Stromal cell of bone marrow (primary cell): Measurements from ENCODE around the gene GTPBP10.
A peak's percentile ranks its signal among the peaks of the same experiment; 100 is the strongest.

Experiments used
- DNase-seq: peaks from one replicate; pipeline ENCODE4 v3.0.0-alpha.2; 2012; ENCODE audit warnings: low read depth

Gene GTPBP10

GRCh38 chr7:90383422-90383821 is 36.9 kb downstream of the GTPBP10 start:
- no peak for DNase-seq

DNA sequence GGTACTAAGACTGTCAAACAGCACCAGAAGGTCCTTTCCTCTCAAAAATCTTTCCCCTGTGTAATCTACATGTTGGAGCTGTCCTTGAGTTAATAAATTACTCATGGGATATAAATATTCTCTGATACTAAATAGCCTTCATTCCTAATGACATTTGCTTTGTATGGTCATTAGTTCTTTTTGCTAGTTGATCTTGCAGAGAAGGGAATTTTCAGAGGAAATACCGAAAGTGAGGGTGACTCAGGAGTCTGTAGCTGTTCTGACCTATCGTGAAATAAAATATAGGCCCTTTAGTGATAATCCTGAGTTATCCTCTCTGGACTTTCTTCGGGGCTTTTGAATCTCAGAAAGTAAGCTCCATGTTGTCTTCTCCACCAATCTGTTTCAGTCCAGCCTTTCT is 37.3 kb downstream of the GTPBP10 start:
- no peak for DNase-seq

GRCh38 chr7:90384433-90384832 is 37.9 kb downstream of the GTPBP10 start:
- peak; percentile 25 for DNase-seq

- DNase-seq, result no peak
These were observed 41.1 kb downstream of the GTPBP10 start for GRCh38 chr7:90387470-90388240.

DNA sequence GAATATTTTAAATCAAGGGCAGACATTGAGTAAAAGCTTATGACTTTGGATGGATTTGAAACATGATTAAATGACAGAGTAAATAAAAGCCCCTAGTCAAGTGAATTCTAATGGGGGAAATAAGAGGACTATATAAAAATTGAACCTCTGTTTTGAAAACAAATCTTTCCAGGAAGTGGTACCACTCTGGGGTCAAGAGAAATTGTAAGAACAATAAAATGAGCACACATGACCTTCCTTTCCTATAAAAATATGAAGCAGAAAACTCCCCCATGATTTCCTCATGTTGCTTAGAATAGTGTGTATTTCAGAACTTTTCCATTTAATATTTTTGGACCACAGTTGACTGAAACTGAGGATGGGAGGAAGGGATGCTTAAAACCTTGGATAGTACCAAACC is 44.4 kb downstream of the GTPBP10 start:
- no peak for DNase-seq

DNA sequence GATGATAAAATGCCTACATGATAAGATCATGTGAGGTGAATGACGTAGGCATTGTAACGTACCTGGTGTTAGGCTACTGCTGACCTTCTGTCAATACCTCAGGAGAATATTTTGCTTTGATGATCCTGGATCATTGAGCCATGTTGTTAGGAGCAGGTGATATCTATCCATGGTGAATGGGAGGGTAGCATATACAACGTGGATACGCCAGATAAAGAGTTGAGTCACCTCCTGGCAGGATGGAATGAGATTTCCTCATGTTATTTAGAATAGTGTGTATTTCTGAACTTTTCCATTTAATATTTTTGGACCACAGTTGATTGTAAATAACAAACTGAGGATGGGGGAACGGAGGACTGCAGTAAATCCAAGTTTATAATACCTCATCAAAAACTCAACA is 45.0 kb downstream of the GTPBP10 start:
- no peak for DNase-seq

GRCh38 chr7:90396420-90396819 is 49.9 kb downstream of the GTPBP10 start:
- no peak for DNase-seq

DNA sequence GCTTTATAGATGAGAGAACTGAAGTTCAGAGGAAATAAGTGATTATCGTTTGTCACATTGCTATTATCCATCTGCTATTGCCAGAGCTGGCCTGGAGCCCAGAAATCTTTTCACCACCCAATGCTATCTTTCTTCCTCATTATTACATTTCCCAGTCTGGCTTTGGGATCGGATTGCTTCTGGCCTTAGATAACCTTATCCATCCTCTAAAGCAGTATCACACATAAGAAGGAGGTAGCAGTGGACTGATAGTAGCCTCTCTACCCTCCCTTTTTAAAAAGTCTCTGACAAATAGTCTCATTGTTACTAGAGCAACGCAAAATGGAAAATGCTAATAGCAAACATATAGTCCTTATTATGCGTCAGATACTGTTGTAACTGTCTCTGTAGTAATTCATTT is 55.5 kb downstream of the GTPBP10 start:
- no peak for DNase-seq

DNA sequence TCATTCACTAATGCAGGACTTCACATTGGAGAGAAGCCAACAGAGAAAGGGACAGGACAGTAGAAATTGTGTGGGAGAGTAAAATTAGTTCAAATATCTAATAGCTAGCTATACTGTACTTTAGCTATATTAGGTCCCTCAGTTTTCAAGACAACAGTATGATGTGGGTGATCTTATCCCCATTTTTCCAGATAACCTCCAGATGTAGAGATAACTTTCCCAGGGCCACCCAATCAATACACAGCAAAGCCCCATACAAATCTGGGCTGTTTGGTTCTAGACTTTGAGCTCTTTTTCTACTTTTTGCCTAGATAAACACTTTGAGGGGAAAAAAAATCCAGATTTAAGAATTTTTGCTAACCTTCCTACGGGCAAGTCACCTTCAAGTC is 56.3 kb downstream of the GTPBP10 start:
- no peak for DNase-seq

- peak; percentile 99 for DNase-seq
These were observed 56.9 kb downstream of the GTPBP10 start, which contains the start of gene CLDN12 for GRCh38 chr7:90403174-90404113. Gene CLDN12 (plus strand): TSS chr7:90403461. CDS start chr7:90412677, 9,216 bp downstream.

GRCh38 chr7:90404777-90405176 is 58.3 kb downstream of the GTPBP10 start:
- DNase-seq, result no peak

DNA sequence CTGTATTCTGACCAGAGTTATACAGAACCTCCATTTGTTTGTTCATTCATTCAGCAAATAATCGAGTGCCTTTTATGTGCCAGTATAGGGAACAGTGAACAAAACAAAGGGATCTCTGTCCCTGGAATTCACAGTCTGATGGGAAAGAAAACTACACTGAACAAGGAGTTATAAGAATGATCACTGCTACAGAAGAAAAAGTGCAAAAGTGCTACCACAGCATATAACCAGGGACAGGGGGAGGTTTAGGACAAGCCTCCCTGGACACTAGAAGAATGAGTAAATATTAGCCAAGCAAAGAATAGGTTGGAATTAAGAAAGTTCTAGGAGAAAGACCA is 60.9 kb downstream of the GTPBP10 start:
- no peak for DNase-seq

DNA sequence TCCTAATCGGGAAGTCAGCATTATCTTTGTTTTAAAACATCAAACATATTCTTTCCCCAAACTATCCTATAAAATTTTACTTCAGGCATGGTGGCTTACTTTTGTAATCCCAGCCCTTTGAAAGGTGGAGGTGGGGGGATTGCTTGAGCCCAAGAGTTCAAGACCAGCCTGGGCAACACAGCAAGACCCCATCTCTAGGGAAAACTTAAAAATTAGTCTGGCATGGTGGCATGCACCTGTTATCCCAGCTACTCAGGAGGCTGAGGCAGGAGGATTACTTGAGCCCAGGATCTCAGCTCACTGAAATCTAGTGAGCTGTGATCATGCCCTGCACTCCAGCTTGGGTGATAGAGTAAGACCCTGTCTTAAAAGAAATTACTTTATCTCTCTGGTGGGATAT is 61.6 kb downstream of the GTPBP10 start:
- DNase-seq, result no peak

DNA sequence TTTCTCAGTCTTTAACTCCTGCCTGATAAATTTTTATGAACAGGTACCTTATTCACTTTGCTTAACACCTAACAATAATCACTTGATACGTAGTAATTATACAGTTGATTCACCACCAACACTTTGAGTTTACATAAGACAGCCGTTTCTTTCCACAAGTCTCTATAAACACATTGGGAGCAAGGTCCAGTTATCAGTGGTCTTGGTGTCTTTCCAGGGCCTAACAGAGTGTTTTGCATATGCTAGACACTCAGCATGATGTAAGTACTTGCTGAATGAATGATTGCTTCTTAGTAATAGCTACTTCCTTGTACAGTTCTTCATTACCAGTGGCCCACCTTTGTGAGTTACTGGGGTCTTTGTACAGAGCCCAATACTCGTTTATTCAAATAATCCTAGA is 63.2 kb downstream of the GTPBP10 start:
- DNase-seq, result no peak

- no peak for DNase-seq
These were observed 65.0 kb downstream of the GTPBP10 start for GRCh38 chr7:90411510-90411909.

DNA sequence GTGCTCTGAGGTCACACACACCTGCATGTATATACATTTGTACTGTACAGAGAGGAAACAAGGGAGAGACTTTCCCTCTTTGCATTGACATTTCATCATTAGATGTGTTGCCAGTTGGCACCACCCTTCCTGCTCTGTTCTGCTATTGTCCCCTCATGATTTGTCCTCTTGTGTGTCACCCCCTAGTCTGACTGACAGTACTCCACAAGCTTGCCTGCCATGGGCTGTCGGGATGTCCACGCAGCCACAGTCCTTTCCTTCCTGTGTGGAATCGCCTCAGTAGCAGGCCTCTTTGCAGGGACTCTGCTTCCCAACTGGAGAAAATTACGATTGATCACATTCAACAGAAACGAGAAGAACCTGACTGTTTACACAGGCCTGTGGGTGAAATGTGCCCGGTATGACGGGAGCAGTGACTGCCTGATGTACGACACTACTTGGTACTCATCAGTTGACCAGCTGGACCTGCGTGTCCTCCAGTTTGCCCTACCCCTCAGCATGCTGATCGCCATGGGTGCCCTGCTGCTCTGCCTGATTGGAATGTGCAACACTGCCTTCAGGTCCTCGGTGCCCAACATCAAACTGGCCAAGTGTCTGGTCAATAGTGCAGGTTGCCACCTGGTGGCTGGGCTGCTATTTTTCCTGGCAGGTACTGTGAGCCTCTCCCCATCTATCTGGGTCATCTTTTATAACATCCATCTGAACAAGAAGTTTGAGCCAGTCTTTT is 66.1 kb downstream of the GTPBP10 start:
- no peak for DNase-seq

GRCh38 chr7:90413185-90413528 is 66.6 kb downstream of the GTPBP10 start:
- DNase-seq, result no peak

DNA sequence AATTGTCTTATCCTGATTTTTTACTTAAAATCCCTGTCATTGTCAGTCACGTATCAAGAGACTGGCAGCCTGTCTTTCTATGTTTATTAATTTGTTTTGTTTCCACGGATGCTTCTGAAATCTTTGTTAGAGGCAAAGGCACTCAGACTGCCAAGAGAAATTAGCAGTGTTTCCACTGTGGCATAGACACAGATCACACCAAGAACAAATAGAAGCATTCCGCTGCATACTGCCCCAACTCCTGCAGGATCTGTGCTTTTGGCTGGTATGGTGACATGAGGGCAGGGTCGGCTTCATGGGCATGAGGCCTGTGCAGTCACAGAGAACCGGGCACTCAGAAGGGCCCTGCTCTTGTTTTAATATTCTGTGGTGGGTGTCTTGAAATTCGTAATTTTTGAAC is 75.1 kb downstream of the GTPBP10 start:
- no peak for DNase-seq

DNA sequence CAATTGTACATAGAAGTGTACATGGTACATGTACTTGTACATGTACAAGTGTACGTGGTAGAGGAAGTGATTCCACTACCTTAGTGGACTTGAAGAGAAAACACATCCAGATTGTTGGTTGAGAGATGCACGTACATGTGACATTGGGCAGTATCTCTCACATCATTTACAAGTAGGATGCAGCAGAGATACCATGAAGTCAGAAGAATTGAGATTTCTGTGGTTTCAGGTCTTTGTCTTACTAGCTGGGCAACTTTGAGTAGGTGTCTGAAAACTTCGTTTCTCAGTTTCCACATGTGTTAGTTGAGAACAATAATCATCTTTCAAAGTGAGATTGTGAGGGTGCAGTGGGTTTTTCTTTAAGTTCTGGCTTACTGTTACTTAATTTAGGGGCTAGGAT is 78.2 kb downstream of the GTPBP10 start:
- no peak for DNase-seq

GRCh38 chr7:90425376-90425775 is 78.9 kb downstream of the GTPBP10 start:
- no peak for DNase-seq

GRCh38 chr7:90430614-90431460 is 84.3 kb downstream of the GTPBP10 start:
- no peak for DNase-seq

GRCh38 chr7:90432752-90433151 is 86.2 kb downstream of the GTPBP10 start:
- DNase-seq, result no peak
